Measurements from ENCODE around the gene SLIT1. TPM values are rescaled to one million over a fixed set of nuclear protein-coding genes. Genes with fewer than 3 reads are reported as not detected.

SLIT1 gene
- total RNA-seq, 2 donors from 2014 or later = 0.44 to 0.50 TPM

GRCh38 chr10:97215619-97216260 lies 30.0 kb upstream of the SLIT1 start:
- Mint-ChIP-seq H3K4me3 (no peak overlapping the region), H3K27me3 (no peaks in the 10 kb centered on the region), H3K27ac (no peak overlapping the region), H3K4me1 (peaks cover 11% of the 10 kb centered on the region), H3K36me3 (ENCODE audit: low read depth) (no peaks in the 10 kb centered on the region)
- ATAC-seq (no peak), DNase-seq (no peak)
- H3K9me3 ChIP-seq (ENCODE audit: control insufficient read depth, low read length, poor library complexity, severe bottlenecking) = no peaks in the 10 kb centered on the region

GRCh38 chr10:97213431-97213830 lies 27.7 kb upstream of the SLIT1 start:
- H3K27ac Mint-ChIP-seq = no peak overlapping the region
- no peaks in the 10 kb centered on the region for H3K9me3 ChIP-seq (ENCODE audit: control insufficient read depth, low read length, poor library complexity, severe bottlenecking)
- no peaks in the 10 kb centered on the region for H3K36me3 Mint-ChIP-seq (ENCODE audit: low read depth)
- no peak overlapping the region for H3K4me3 Mint-ChIP-seq
- no peak for ATAC-seq
- DNase-seq = no peak
- H3K4me1 Mint-ChIP-seq = peaks cover 7% of the 10 kb centered on the region
- H3K27me3 Mint-ChIP-seq = no peaks in the 10 kb centered on the region

GRCh38 chr10:97211229-97211628 lies 25.5 kb upstream of the SLIT1 start:
- H3K9me3 ChIP-seq (ENCODE audit: control insufficient read depth, low read length, poor library complexity, severe bottlenecking) = no peaks in the 10 kb centered on the region
- Mint-ChIP-seq H3K4me1 (no peaks in the 10 kb centered on the region), H3K27me3 (no peaks in the 10 kb centered on the region), H3K27ac (no peak overlapping the region), H3K36me3 (ENCODE audit: low read depth) (no peaks in the 10 kb centered on the region), H3K4me3 (no peak overlapping the region)
- ATAC-seq = no peak
- no peak for DNase-seq

GRCh38 chr10:97210543-97210960 lies 24.8 kb upstream of the SLIT1 start:
- no peaks in the 10 kb centered on the region for H3K4me1 Mint-ChIP-seq
- no peak overlapping the region for H3K4me3 Mint-ChIP-seq
- DNase-seq = peak; percentile 44 to 66 (median 46)
- ATAC-seq = peak; percentile 54
- peaks cover 3% of the 10 kb centered on the region for H3K27me3 Mint-ChIP-seq
- H3K27ac Mint-ChIP-seq = no peak overlapping the region
- no peaks in the 10 kb centered on the region for H3K9me3 ChIP-seq (ENCODE audit: control insufficient read depth, low read length, poor library complexity, severe bottlenecking)
- no peaks in the 10 kb centered on the region for H3K36me3 Mint-ChIP-seq (ENCODE audit: low read depth)

- H3K4me3 Mint-ChIP-seq = no peak overlapping the region
- no peaks in the 10 kb centered on the region for H3K9me3 ChIP-seq (ENCODE audit: control insufficient read depth, low read length, poor library complexity, severe bottlenecking)
- H3K4me1 Mint-ChIP-seq = no peaks in the 10 kb centered on the region
- no peaks in the 10 kb centered on the region for H3K36me3 Mint-ChIP-seq (ENCODE audit: low read depth)
- peaks cover 5% of the 10 kb centered on the region for H3K27me3 Mint-ChIP-seq
- H3K27ac Mint-ChIP-seq = no peak overlapping the region
- DNase-seq (no peak), ATAC-seq (no peak)
Observed at GRCh38 chr10:97207756-97208346, 22.1 kb upstream of the SLIT1 start.

- H3K27ac Mint-ChIP-seq = no peak overlapping the region
- ATAC-seq = no peak
- no peak for DNase-seq
Observed at GRCh38 chr10:97207131-97207530, 21.4 kb upstream of the SLIT1 start.

GRCh38 chr10:97204826-97205679 lies 19.3 kb upstream of the SLIT1 start:
- ATAC-seq (no peak), DNase-seq (no peak)
- no peaks in the 10 kb centered on the region for H3K4me1 Mint-ChIP-seq
- H3K27me3 Mint-ChIP-seq = peaks cover 9% of the 10 kb centered on the region
- H3K9me3 ChIP-seq (ENCODE audit: control insufficient read depth, low read length, poor library complexity, severe bottlenecking) = no peaks in the 10 kb centered on the region
- no peak overlapping the region for H3K27ac Mint-ChIP-seq
- no peak overlapping the region for H3K4me3 Mint-ChIP-seq
- H3K36me3 Mint-ChIP-seq (ENCODE audit: low read depth) = no peaks in the 10 kb centered on the region

More at GRCh38 chr10:97207131-97207530, 21.4 kb upstream of the SLIT1 start:
- Mint-ChIP-seq H3K4me1 (no peaks in the 10 kb centered on the region), H3K4me3 (no peak overlapping the region), H3K27me3 (peaks cover 9% of the 10 kb centered on the region), H3K36me3 (ENCODE audit: low read depth) (no peaks in the 10 kb centered on the region)
- no peaks in the 10 kb centered on the region for H3K9me3 ChIP-seq (ENCODE audit: control insufficient read depth, low read length, poor library complexity, severe bottlenecking)

GRCh38 chr10:97203220-97203619 lies 17.5 kb upstream of the SLIT1 start:
- DNase-seq (no peak), ATAC-seq (no peak)
- H3K27ac Mint-ChIP-seq = no peak overlapping the region
- no peaks in the 10 kb centered on the region for H3K9me3 ChIP-seq (ENCODE audit: control insufficient read depth, low read length, poor library complexity, severe bottlenecking)
- H3K27me3 Mint-ChIP-seq = peaks cover 9% of the 10 kb centered on the region
- H3K4me3 Mint-ChIP-seq = no peak overlapping the region
- peaks cover 3% of the 10 kb centered on the region for H3K4me1 Mint-ChIP-seq
- H3K36me3 Mint-ChIP-seq (ENCODE audit: low read depth) = no peaks in the 10 kb centered on the region

GRCh38 chr10:97200616-97201015 lies 14.9 kb upstream of the SLIT1 start:
- H3K9me3 ChIP-seq (ENCODE audit: control insufficient read depth, low read length, poor library complexity, severe bottlenecking) = no peaks in the 10 kb centered on the region
- Mint-ChIP-seq H3K36me3 (ENCODE audit: low read depth) (no peaks in the 10 kb centered on the region), H3K4me3 (no peak overlapping the region), H3K27ac (no peak overlapping the region), H3K4me1 (peaks cover 8% of the 10 kb centered on the region), H3K27me3 (peaks cover 7% of the 10 kb centered on the region)
- ATAC-seq (no peak), DNase-seq (no peak)

- H3K4me1 Mint-ChIP-seq = peaks cover 9% of the 10 kb centered on the region
- peak overlapping the region; percentile 57 for H3K4me3 Mint-ChIP-seq
- H3K9me3 ChIP-seq (ENCODE audit: control insufficient read depth, low read length, poor library complexity, severe bottlenecking) = no peaks in the 10 kb centered on the region
- ATAC-seq (no peak), DNase-seq (no peak)
- peaks cover 4% of the 10 kb centered on the region for H3K27me3 Mint-ChIP-seq
- H3K36me3 Mint-ChIP-seq (ENCODE audit: low read depth) = no peaks in the 10 kb centered on the region
- peak overlapping the region; percentile 43 for H3K27ac Mint-ChIP-seq
Observed at GRCh38 chr10:97199152-97199551, 13.4 kb upstream of the SLIT1 start.

- DNase-seq = no peak
- H3K9me3 ChIP-seq (ENCODE audit: control insufficient read depth, low read length, poor library complexity, severe bottlenecking) = no peaks in the 10 kb centered on the region
- Mint-ChIP-seq H3K27me3 (peaks cover 15% of the 10 kb centered on the region), H3K4me3 (no peak overlapping the region), H3K4me1 (peaks cover 9% of the 10 kb centered on the region), H3K36me3 (ENCODE audit: low read depth) (no peaks in the 10 kb centered on the region), H3K27ac (no peak overlapping the region)
- no peak for ATAC-seq
Observed at GRCh38 chr10:97197030-97197500, 11.3 kb upstream of the SLIT1 start.

GRCh38 chr10:97196223-97197029 lies 10.7 kb upstream of the SLIT1 start:
- peak; percentile 86 for ATAC-seq
- no peak overlapping the region for H3K27ac Mint-ChIP-seq

More at GRCh38 chr10:97196223-97197029, 10.7 kb upstream of the SLIT1 start:
- H3K36me3 Mint-ChIP-seq (ENCODE audit: low read depth) = peaks cover under 1% of the 10 kb centered on the region
- peaks cover 18% of the 10 kb centered on the region for H3K27me3 Mint-ChIP-seq
- peak overlapping the region; percentile 86 for H3K4me3 Mint-ChIP-seq
- peak; percentile 38 to 44 (median 40) for DNase-seq
- no peaks in the 10 kb centered on the region for H3K9me3 ChIP-seq (ENCODE audit: control insufficient read depth, low read length, poor library complexity, severe bottlenecking)
- H3K4me1 Mint-ChIP-seq = peaks cover 9% of the 10 kb centered on the region

All from T-helper 17 cell (primary cell).